Trophoblast cell (in vitro differentiated cells and primary cell): ENCODE measurements around the gene MACROD2.

Experiments
- DNase-seq, 2 donors: peaks; one replicate each; pipeline ENCODE4 v3.0.0-alpha.2; 2016
- H2AFZ ChIP-seq: 2 replicates; pipeline ENCODE4 v1.6.1; 2013; ENCODE audit warnings: low read length, moderate library complexity, mild to moderate bottlenecking; ENCODE audit not compliant: insufficient read depth, poor library complexity
- H2AK5ac ChIP-seq: 2 replicates; pipeline ENCODE4 v1.6.1; 2013; ENCODE audit warnings: mild to moderate bottlenecking, low read length
- H2BK120ac ChIP-seq: 2 replicates; pipeline ENCODE4 v1.6.1; 2013; ENCODE audit warnings: low read length, mild to moderate bottlenecking, moderate library complexity; ENCODE audit not compliant: insufficient read depth, poor library complexity
- H2BK12ac ChIP-seq: 2 replicates; pipeline ENCODE4 v1.6.1; 2013; ENCODE audit warnings: mild to moderate bottlenecking, low read length, moderate library complexity
- H2BK5ac ChIP-seq: 2 replicates; pipeline ENCODE4 v1.6.1; 2013; ENCODE audit warnings: low read length, low read depth, moderate library complexity, mild to moderate bottlenecking; ENCODE audit not compliant: poor library complexity
- H3K14ac ChIP-seq: 2 replicates; pipeline ENCODE4 v1.6.1; 2013; ENCODE audit warnings: mild to moderate bottlenecking, low read length
- H3K18ac ChIP-seq: 2 replicates; pipeline ENCODE4 v1.6.1; 2013; ENCODE audit warnings: mild to moderate bottlenecking, low read length
- H3K23ac ChIP-seq: 2 replicates; pipeline ENCODE4 v1.6.1; 2013; ENCODE audit warnings: low read length
- H3K27ac ChIP-seq: 2 replicates; pipeline ENCODE4 v1.5.1; 2013; ENCODE audit warnings: low read depth, mild to moderate bottlenecking, inconsistent platforms, low read length, moderate library complexity
- H3K27me3 ChIP-seq: 2 replicates; pipeline ENCODE4 v1.6.1; 2013; ENCODE audit warnings: inconsistent platforms, mild to moderate bottlenecking, low read length, moderate library complexity; ENCODE audit not compliant: insufficient read depth
- H3K36me3 ChIP-seq, 2 experiments: 1 replicate in 1 of 2; 2 replicates in 1 of 2; pipeline ENCODE4 v1.6.1; 2013; ENCODE audit warnings: low read length in 2 of 2, mild to moderate bottlenecking in 2 of 2, moderate library complexity in 1 of 2; ENCODE audit not compliant: insufficient read depth in 2 of 2, control insufficient read depth in 1 of 2
- H3K4ac ChIP-seq: 2 replicates; pipeline ENCODE4 v1.6.1; 2013; ENCODE audit warnings: low read depth, mild to moderate bottlenecking, low read length, moderate library complexity
- H3K4me1 ChIP-seq, 2 experiments: 1 replicate in 1 of 2; 2 replicates in 1 of 2; pipeline ENCODE4 v1.6.1; 2013; ENCODE audit warnings: low read length in 2 of 2, mild to moderate bottlenecking in 2 of 2, moderate library complexity in 1 of 2; ENCODE audit not compliant: insufficient read depth in 2 of 2, control insufficient read depth in 1 of 2
- H3K4me2 ChIP-seq: 2 replicates; pipeline ENCODE4 v1.6.1; 2013; ENCODE audit warnings: inconsistent platforms, mild to moderate bottlenecking, low read length, moderate library complexity
- H3K4me3 ChIP-seq: 2 replicates; pipeline ENCODE4 v1.5.1; 2013; ENCODE audit warnings: mild to moderate bottlenecking, low read depth, low read length, inconsistent platforms
- H3K79me1 ChIP-seq: one replicate; pipeline ENCODE4 v1.6.1; 2013; ENCODE audit warnings: low read length
- H3K79me2 ChIP-seq: 2 replicates; pipeline ENCODE4 v1.6.1; 2013; ENCODE audit warnings: low read length, mild to moderate bottlenecking; ENCODE audit not compliant: control insufficient read depth, insufficient read depth, poor library complexity
- H3K9ac ChIP-seq: 2 replicates; pipeline ENCODE4 v1.6.1; 2013; ENCODE audit warnings: mild to moderate bottlenecking, low read length
- H3K9me3 ChIP-seq: 2 replicates; pipeline ENCODE4 v1.6.1; 2013; ENCODE audit warnings: low read depth, mild to moderate bottlenecking, control low read depth, inconsistent platforms, low read length; ENCODE audit not compliant: insufficient read depth
- H4K12ac ChIP-seq: 2 replicates; pipeline ENCODE4 v1.6.1; 2013; ENCODE audit warnings: low read depth, mild to moderate bottlenecking, low read length, moderate library complexity
- H4K8ac ChIP-seq: 2 replicates; pipeline ENCODE4 v1.6.1; 2013; ENCODE audit warnings: low read depth, mild to moderate bottlenecking, low read length, moderate library complexity
- H4K91ac ChIP-seq: one replicate; pipeline ENCODE4 v1.6.1; 2013; ENCODE audit warnings: low read depth, mild to moderate bottlenecking, low read length, moderate library complexity
- WGBS: extraction: QIAGEN DNeasy Blood & Tissue Kit; methylation state at CpG from one replicate; pipeline ENCODE4 v1.1.7; 2013; ENCODE audit warnings: missing lambda C conversion rate; ENCODE audit not compliant: insufficient read length, insufficient coverage; ENCODE audit errors: extremely low coverage; 5-methylcytosine and 5-hydroxymethylcytosine counted together

The MACROD2 gene

GRCh38 chr20:15236812-15237211 lies 1241.5 kb downstream of the MACROD2 start:
- no peak overlapping the region for H4K8ac ChIP-seq
- WGBS: no CpG with 5 or more reads among the region's 1 CpG
- no peak overlapping the region for H3K4me3 ChIP-seq
- H2BK120ac ChIP-seq: no peak overlapping the region
- no peak overlapping the region for H3K23ac ChIP-seq
- H3K4ac ChIP-seq: no peak overlapping the region
- no peak overlapping the region for H3K18ac ChIP-seq
- H2BK12ac ChIP-seq: no peak overlapping the region
- H3K27ac ChIP-seq: no peak overlapping the region
- H3K9me3 ChIP-seq: no peaks in the 10 kb centered on the region
- peak; percentile 49 to 68 for DNase-seq
- H2AK5ac ChIP-seq: no peak overlapping the region
- H3K4me1 ChIP-seq: no peaks in the 10 kb centered on the region
- H3K9ac ChIP-seq: no peak overlapping the region
- no peak overlapping the region for H3K4me2 ChIP-seq
- H3K79me1 ChIP-seq: no peaks in the 10 kb centered on the region
- no peak overlapping the region for H4K91ac ChIP-seq
- H3K79me2 ChIP-seq: no peaks in the 10 kb centered on the region
- H3K27me3 ChIP-seq: no peaks in the 10 kb centered on the region
- no peak overlapping the region for H4K12ac ChIP-seq
- no peak overlapping the region for H2AFZ ChIP-seq
- H2BK5ac ChIP-seq: no peak overlapping the region
- H3K14ac ChIP-seq: no peak overlapping the region
- no peaks in the 10 kb centered on the region for H3K36me3 ChIP-seq

GRCh38 chr20:15239542-15240206 lies 1244.4 kb downstream of the MACROD2 start:
- H3K27me3 ChIP-seq: no peaks in the 10 kb centered on the region
- no peak overlapping the region for H4K8ac ChIP-seq
- no peak overlapping the region for H2BK5ac ChIP-seq
- no peak overlapping the region for H2BK120ac ChIP-seq
- no peak overlapping the region for H2AFZ ChIP-seq
- H3K9me3 ChIP-seq: no peaks in the 10 kb centered on the region
- no peaks in the 10 kb centered on the region for H3K36me3 ChIP-seq
- no CpG with 5 or more reads among the region's 3 CpGs for WGBS
- H2AK5ac ChIP-seq: no peak overlapping the region
- H3K4ac ChIP-seq: no peak overlapping the region
- DNase-seq: no peak
- no peaks in the 10 kb centered on the region for H3K79me1 ChIP-seq
- no peak overlapping the region for H3K18ac ChIP-seq
- H4K12ac ChIP-seq: no peak overlapping the region
- H3K79me2 ChIP-seq: no peaks in the 10 kb centered on the region
- H3K4me2 ChIP-seq: no peak overlapping the region
- H3K27ac ChIP-seq: no peak overlapping the region
- H3K9ac ChIP-seq: no peak overlapping the region
- no peak overlapping the region for H3K23ac ChIP-seq
- H3K14ac ChIP-seq: no peak overlapping the region
- no peak overlapping the region for H3K4me3 ChIP-seq
- H3K4me1 ChIP-seq: no peaks in the 10 kb centered on the region
- no peak overlapping the region for H2BK12ac ChIP-seq
- H4K91ac ChIP-seq: no peak overlapping the region

- no CpG with 5 or more reads among the region's 1 CpG for WGBS
- Histone ChIP-seq H3K4me1 (no peaks in the 10 kb centered on the region), H3K79me2 (no peaks in the 10 kb centered on the region), H3K4me3 (no peak overlapping the region), H3K36me3 (no peaks in the 10 kb centered on the region), H2AFZ (no peak overlapping the region), H3K23ac (no peak overlapping the region), H3K79me1 (no peaks in the 10 kb centered on the region), H4K12ac (no peak overlapping the region), H3K9ac (no peak overlapping the region), H3K4me2 (no peak overlapping the region), H3K27me3 (no peaks in the 10 kb centered on the region), H3K27ac (no peak overlapping the region), H3K14ac (no peak overlapping the region), H3K9me3 (no peaks in the 10 kb centered on the region), H3K18ac (no peak overlapping the region), H2BK120ac (no peak overlapping the region), H2BK12ac (no peak overlapping the region), H2AK5ac (no peak overlapping the region), H3K4ac (no peak overlapping the region), H2BK5ac (no peak overlapping the region), H4K8ac (no peak overlapping the region), H4K91ac (no peak overlapping the region)
- DNase-seq: peak in 1 of 2 donors; percentile 57
These were observed 1245.5 kb downstream of the MACROD2 start for GRCh38 chr20:15240801-15241200.

- Histone ChIP-seq H3K27ac (no peak overlapping the region), H3K4me1 (no peaks in the 10 kb centered on the region), H3K79me2 (no peaks in the 10 kb centered on the region), H3K9me3 (no peaks in the 10 kb centered on the region), H3K18ac (no peak overlapping the region), H4K91ac (no peak overlapping the region), H3K4ac (no peak overlapping the region), H3K4me3 (no peak overlapping the region), H3K4me2 (no peak overlapping the region), H3K23ac (no peak overlapping the region), H3K79me1 (no peaks in the 10 kb centered on the region), H3K9ac (no peak overlapping the region), H3K14ac (no peak overlapping the region), H4K8ac (no peak overlapping the region), H2AK5ac (no peak overlapping the region), H2AFZ (no peak overlapping the region), H2BK120ac (no peak overlapping the region), H3K36me3 (no peaks in the 10 kb centered on the region), H2BK12ac (no peak overlapping the region), H2BK5ac (no peak overlapping the region), H4K12ac (no peak overlapping the region), H3K27me3 (no peaks in the 10 kb centered on the region)
- DNase-seq: no peak
These were observed 1246.4 kb downstream of the MACROD2 start for GRCh38 chr20:15241681-15242080.
